Upper lobe of left lung (tissue), 4 donors: ENCODE data around the gene LRRC75B.

ENCODE experiments used
- CTCF ChIP-seq, 6 experiments: fragments of 450-650 bp in 4 of 6; fragments of 200-600 bp in 2 of 6; sonication (generic) in 2 of 6; IDR thresholded peaks; one replicate each; pipeline ENCODE4 v1.5.1; 2016 to 2019; ENCODE audit warnings: antibody characterized with exemption in 6 of 6
- POLR2AphosphoS5 ChIP-seq, 2 donors: sonication (generic); formaldehyde crosslinking; IDR thresholded peaks; one replicate each; pipeline ENCODE4 v1.5.1; 2017; ENCODE audit warnings: antibody characterized with exemption in 2 of 2

- TF ChIP-seq CTCF (IDR thresholded peaks at IDR 0.05) (no peak), POLR2AphosphoS5 (IDR thresholded peaks at IDR 0.05) (no peak)
Observed at GRCh38 chr22:24583221-24584165, 9.4 kb downstream of the LRRC75B start.
